ENCODE measurements around the gene ART3.
"Not testable (repeated sequence)": the region's sequence is repeated elsewhere in the genome, so short reads cannot be mapped to it uniquely, and the experiment has no call there.

The ART3 gene, protein sequence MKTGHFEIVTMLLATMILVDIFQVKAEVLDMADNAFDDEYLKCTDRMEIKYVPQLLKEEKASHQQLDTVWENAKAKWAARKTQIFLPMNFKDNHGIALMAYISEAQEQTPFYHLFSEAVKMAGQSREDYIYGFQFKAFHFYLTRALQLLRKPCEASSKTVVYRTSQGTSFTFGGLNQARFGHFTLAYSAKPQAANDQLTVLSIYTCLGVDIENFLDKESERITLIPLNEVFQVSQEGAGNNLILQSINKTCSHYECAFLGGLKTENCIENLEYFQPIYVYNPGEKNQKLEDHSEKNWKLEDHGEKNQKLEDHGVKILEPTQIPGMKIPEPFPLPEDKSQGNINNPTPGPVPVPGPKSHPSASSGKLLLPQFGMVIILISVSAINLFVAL

GRCh38 chr4:76074468-76074867 lies at the start of gene ART3:
Gene ART3 (plus strand): TSS chr4:76074709. CDS start chr4:76075890, 1,181 bp downstream.
- DNase-seq (ENCODE audit: low read depth in 1 of 2, low spot score in 1 of 2): no peak

GRCh38 chr4:76028350-76028765 lies 46.2 kb upstream of the ART3 start:
- no peak for DNase-seq (ENCODE audit: low read depth in 1 of 2, low spot score in 1 of 2)

DNA sequence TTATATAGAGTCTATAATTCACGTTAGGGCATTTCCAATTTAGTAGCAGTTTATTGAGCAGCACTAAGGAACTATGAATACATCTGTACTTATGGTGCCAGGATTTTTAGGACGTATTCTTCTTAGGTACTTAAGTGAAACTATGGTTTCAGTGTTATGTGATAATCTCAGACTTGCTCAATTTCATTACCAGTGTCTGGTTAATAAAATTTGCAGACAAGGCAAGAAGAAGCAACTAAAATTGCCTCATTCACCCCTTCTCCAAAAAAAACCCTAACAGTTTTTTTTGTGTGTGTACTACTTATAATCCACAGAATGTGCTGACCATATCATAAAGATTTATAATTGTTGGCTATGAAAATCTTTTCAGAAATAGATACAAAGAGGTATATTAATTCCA lies 45.2 kb upstream of the ART3 start:
- no peak for DNase-seq (ENCODE audit: low read depth in 1 of 2, low spot score in 1 of 2)

DNA sequence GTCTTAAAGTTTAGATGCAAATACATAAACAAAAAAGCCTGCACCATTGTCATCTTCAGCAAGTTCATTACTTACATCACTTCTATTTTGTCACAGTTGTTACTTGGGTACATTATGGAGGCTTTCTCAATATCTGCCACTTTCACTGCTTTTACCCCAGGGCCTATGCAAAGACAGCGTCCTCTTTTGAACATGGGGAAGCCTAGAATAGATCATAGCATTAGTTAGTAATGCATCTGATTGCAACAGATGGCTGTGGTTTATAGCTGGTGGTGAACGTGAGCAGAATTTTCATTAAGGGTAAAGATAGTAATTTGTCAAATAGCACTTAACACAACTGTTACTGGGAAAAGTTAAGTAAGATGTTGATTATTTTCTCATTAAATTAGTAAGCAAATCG lies 39.4 kb upstream of the ART3 start:
- no peak for DNase-seq (ENCODE audit: low read depth in 1 of 2, low spot score in 1 of 2)

- DNase-seq (ENCODE audit: low read depth in 1 of 2, low spot score in 1 of 2): no peak
Measured at GRCh38 chr4:76035799-76036380, 38.6 kb upstream of the ART3 start, which contains the start of gene CXCL11. Gene CXCL11 (minus strand): TSS chr4:76036070. CDS start chr4:76035987, 83 bp downstream.

GRCh38 chr4:76036855-76037254 lies 37.7 kb upstream of the ART3 start:
- no peak for DNase-seq (ENCODE audit: low read depth in 1 of 2, low spot score in 1 of 2)

DNA sequence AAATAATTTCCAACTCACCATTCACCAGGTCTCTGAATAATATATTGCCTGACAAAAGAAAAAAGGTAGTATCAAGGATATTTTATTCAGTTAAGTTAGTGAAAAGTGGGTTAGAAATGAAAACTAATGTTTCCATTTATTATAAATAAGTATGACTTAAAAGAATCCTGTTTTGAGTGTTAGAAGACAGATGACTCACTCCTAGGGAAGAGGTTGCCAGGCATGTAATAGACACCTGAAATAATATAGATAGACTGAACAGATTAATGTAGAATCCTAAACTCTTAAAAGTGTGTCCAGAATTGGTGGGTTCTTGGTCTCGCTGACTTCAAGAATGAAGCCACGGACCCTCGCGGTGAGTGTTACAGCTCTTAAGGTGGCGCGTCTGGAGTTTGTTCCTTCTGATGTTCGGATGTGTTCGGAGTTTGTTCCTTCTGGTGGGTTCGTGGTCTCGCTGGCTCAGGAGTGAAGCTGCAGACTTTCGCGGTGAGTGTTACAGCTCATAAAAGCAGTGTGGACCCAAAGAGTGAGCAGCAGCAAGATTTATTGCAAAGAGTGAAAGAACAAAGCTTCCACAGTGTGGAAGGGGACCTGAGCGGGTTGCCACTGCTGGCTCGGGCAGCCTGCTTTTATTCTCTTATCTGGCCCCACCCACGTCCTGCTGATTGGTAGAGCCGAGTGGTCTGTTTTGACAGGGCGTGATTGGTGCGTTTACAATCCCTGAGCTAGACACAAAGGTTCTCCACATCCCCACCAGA lies 32.1 kb upstream of the ART3 start:
- not testable (repeated sequence) for DNase-seq (ENCODE audit: low read depth in 1 of 2, low spot score in 1 of 2)

DNA sequence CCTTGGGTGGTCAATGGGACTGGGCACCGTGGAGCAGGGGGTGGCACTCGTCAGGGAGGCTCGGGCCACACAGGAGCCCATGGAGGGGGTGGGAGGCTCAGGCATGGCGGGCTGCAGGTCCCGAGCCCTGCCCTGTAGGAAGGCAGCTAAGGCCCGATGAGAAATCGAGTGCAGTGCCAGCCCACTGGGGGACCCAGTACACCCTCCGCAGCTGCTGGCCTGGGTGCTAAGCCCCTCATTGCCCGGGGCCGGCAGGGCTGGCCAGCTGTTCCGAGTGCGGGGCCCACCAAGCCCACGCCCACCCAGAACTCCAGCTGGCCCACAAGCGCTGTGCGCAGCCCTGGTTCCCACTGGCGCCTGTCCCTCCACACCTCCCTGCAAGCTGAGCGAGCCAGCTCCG lies 31.2 kb upstream of the ART3 start:
- DNase-seq (ENCODE audit: low read depth in 1 of 2, low spot score in 1 of 2): not testable (repeated sequence)

DNA sequence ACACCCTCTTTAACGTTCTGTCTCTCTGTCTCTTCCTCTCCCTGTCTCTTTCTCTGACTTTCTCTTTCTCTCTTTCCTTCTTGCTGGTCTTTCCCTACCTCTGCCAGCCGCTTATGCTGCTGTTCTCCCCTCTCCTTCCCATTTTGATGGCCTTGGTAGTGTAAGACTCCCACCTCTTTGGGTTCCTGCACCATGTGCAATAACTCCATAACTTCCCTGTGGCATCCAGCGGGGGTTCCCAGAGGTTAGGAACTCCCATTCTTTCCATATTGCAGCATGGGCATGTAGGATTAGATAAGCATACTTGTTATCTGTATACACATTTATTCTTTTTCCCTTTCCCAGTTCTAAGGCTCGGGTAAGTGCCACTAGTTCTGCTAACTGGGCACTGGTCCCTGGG lies 29.8 kb upstream of the ART3 start:
- not testable (repeated sequence) for DNase-seq (ENCODE audit: low read depth in 1 of 2, low spot score in 1 of 2)

- not testable (repeated sequence) for DNase-seq (ENCODE audit: low read depth in 1 of 2, low spot score in 1 of 2)
Measured at GRCh38 chr4:76049860-76050416, 24.6 kb upstream of the ART3 start.

DNA sequence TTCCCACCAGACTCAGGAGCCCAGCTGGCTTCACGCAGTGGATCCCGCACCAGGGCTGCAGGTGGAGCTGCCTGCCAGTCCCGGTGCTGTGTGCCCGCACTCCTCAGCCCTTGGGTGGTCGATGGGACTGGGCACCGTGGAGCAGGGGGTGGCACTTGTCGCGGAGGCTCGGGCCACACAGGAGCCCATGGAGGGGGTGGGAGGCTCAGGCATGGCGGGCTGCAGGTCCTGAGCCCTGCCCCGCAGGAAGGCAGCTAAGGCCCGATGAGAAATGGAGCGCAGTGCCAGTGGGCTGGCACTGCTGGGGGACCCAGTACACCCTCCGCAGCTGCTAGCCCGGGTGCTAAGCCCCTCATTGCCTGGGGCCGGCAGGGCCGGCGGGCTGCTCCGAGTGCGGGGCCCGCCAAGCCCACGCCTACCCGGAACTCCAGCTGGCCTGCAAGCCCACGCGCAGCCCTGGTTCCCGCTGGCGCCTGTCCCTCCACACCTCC lies 23.9 kb upstream of the ART3 start:
- DNase-seq (ENCODE audit: low read depth in 1 of 2, low spot score in 1 of 2): not testable (repeated sequence)

DNA sequence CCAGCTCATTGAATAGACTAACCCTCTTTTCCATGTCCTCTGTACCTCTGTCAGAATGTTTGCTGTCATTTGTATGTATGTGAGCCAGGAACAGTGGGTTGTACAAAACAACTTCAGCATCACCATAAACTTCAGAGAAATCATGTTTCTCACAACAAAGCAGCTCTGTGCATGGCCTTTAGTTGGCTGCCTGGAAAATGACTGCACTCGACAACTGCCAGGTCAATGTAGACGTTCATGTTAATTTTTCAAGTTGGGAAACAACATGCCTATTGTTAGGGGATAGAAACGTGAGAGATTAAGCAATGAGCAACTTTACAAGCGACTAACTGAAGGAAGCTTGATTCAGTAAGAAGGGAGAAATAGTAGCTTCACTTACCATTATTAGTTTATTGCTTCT lies 20.8 kb upstream of the ART3 start:
- no peak for DNase-seq (ENCODE audit: low read depth in 1 of 2, low spot score in 1 of 2)

- no peak for DNase-seq (ENCODE audit: low read depth in 1 of 2, low spot score in 1 of 2)
Measured at GRCh38 chr4:76055016-76055415, 19.5 kb upstream of the ART3 start.

- DNase-seq (ENCODE audit: low read depth in 1 of 2, low spot score in 1 of 2): no peak
Measured at GRCh38 chr4:76055421-76055820, 19.1 kb upstream of the ART3 start.

DNA sequence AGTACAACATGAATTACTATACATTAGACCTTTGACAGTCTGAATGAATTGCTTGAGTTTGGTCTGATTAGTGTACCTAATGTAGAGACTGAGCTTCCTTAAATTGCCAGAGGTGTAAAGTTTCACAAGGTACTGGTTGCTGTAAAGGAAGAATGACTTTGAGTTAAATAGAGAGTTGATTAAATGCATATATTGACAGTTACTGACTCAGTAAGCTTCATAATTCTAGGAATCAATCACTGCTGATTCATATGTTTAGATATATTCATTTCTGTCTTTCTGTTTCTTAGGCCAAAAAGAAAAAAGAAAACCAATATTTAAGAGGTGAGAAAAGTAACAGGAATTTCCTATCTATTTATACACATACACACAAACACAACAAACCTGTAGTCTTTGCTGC lies 16.2 kb upstream of the ART3 start:
- no peak for DNase-seq (ENCODE audit: low read depth in 1 of 2, low spot score in 1 of 2)

DNA sequence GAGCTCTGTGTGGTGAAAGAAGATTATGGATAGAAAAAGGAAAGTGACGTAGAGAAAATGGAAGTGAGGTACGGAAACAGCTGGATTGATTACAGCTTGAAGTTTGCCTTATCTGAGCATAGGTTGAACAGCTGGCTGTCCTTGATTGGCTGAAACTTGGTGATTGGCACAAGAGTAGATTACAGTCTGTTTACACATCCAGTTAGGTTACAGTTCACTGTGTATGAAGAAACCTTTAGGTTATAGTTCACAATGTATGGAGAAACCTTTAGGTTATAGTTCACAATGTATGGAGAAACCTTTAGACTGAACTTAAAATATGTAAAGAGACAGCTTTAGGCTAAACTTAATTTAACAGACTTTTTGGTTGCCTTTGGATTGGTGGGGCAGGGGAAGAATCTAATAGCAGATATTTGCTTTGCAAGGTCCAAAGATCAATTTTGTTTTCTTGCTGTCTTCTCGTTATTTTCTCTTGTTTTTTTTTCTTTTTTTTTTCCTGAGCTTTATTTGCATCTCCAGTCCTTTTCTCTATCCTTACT lies 15.6 kb upstream of the ART3 start:
- DNase-seq (ENCODE audit: low read depth in 1 of 2, low spot score in 1 of 2): no peak

DNA sequence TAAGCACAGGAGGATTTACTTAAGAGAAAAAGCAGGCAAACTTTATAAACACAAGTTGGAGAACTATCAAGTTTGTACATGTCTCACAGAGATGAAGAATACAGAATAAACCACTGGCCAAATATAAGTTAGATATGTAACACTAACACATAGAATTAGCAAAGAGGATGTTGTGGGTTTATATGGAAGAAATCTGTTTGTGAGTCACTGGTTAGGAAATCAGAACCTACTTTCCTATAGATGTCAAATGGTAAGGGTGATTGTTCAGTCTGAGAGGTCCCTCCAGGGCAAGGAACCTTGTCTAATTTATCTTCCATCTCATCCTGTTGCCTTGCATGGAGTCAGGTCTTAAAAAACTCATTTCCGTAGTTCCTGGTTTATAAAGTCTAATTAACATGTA lies 14.8 kb upstream of the ART3 start:
- DNase-seq (ENCODE audit: low read depth in 1 of 2, low spot score in 1 of 2): no peak

DNA sequence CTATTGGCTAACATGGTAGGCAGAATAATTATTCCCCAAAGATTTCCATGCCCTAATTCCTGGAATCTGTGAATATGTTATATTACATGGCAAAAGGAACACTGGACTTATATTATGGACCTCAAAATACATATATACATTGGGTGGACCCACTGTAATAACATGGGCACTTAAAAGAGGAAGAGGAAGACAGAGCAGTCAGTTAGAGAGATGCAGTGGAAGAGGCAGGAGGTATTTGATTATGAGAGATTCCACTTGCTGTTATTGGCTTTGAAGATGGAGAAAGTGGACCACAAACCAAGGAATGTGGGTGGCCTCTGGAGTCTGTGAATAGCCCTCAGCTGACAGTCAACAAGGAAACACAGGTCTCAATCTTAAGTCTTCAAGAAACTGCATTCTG lies 14.0 kb upstream of the ART3 start:
- DNase-seq (ENCODE audit: low read depth in 1 of 2, low spot score in 1 of 2): no peak

- DNase-seq (ENCODE audit: low read depth in 1 of 2, low spot score in 1 of 2): no peak
Measured at GRCh38 chr4:76061421-76061820, 13.1 kb upstream of the ART3 start.

DNA sequence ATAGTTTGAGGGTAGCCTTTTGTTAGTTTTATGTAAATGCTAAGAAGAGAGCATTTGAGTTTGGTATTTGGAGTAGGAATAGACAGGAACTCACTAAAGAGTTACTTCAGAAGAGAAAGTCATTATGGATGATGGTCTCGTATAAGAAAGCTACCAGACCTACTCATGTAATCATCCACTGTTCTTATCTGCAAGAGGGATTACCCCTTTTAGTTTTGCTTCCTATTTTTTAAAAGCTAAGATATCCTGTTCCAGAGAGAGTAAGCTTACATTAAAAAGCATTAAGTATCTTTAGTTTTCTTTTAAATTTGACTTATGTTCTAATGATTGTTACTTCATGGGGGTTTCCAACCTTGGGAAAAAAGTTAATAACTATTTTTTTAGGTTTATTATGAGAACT lies 12.5 kb upstream of the ART3 start:
- no peak for DNase-seq (ENCODE audit: low read depth in 1 of 2, low spot score in 1 of 2)

DNA sequence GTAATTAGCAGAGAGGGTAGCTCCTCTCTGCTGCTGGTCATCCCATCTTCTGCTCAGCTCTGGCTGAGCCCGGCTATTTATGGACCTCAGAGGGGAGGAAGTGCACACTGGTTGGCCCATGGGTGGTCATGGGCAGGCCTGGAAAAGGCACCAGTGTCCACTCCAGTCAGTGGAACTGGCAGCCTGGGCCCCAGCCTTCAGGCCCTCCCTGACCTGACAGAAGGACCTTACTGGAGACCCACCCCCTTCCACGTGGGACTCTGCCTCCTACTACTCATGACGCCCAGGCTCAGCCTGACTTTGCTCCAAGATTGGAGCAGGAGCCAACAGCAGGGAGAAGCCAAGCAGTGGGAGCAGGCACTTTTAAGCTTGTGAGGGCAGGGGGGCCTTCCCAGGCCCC lies 8.0 kb upstream of the ART3 start:
- no peak for DNase-seq (ENCODE audit: low read depth in 1 of 2, low spot score in 1 of 2)

Data from stimulated activated CD4-positive, alpha-beta T cell treated with anti-CD3 and anti-CD28 coated beads, Interleukin-15, amount 100 ng/mL, for 1 hour (primary cell).